ENCODE data around the gene ABHD8. TPM values are rescaled to one million over a fixed set of nuclear protein-coding genes. Genes with fewer than 3 reads are reported as not detected.

ABHD8 gene
- total RNA-seq = 1 to 10 TPM; 7.4 to 7.8 TPM
- long read RNA-seq, donor 1, transcript ABHD8-201 (5 exons, 2,090 nt) = major isoform, 5 of 7 reads
- long read RNA-seq, donor 1, partial matches to known transcripts = 1 of 7 reads
- long read RNA-seq, donor 1, other reads (novel, unspliced or antisense) = 1 of 7 reads
- long read RNA-seq, donor 2, transcript ABHD8-201 (5 exons, 2,090 nt) = major isoform, 22 of 40 reads
- long read RNA-seq, donor 2, partial matches to known transcripts = 13 of 40 reads
- long read RNA-seq, donor 2, other reads (novel, unspliced or antisense) = 5 of 40 reads

GRCh38 chr19:17303167-17303939 lies at the start of gene ABHD8:
Gene ABHD8 (minus strand): TSS chr19:17303425. CDS start chr19:17301616, 1,809 bp downstream.
- peak; percentile 99 for DNase-seq (ENCODE audit: low spot score)
- intact Hi-C loops (cut with DNase I) = no loop called here

DNA sequence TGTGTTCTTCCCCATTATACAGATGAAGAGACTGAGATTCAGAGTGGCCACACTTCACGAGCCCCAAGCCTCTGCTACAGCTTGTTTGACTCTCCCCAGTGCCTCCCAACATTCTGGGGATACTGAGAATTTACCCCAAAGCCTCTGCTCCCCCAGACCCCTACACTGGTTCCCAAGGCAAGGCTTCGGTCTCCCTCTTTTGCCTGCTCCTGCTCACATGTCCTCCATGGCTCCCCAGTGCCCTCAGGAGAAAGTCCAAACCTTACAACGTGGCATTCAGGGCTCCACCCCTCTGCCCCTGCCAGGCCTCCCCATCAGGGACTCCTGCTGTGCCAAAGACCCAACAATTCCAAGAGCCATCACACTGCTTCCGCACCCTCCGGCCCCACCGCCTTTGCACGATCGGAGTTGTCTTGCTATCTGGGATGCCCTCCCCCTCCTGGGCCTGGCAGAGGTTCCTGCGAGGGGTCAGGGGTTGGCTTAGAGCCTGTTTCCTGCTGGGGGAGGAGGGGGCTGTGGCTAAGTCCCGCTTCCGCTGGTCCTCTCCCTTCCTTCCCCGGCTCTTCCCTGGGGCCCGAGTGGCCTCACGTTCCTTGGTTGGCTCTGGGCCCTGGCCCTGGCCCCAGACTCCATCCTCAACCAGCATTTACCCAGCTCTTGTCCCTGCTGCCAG lies 49.5 kb upstream of the ABHD8 start:
- DNase-seq (ENCODE audit: low spot score) = no peak
- intact Hi-C loops (cut with DNase I) = no loop called here

DNA sequence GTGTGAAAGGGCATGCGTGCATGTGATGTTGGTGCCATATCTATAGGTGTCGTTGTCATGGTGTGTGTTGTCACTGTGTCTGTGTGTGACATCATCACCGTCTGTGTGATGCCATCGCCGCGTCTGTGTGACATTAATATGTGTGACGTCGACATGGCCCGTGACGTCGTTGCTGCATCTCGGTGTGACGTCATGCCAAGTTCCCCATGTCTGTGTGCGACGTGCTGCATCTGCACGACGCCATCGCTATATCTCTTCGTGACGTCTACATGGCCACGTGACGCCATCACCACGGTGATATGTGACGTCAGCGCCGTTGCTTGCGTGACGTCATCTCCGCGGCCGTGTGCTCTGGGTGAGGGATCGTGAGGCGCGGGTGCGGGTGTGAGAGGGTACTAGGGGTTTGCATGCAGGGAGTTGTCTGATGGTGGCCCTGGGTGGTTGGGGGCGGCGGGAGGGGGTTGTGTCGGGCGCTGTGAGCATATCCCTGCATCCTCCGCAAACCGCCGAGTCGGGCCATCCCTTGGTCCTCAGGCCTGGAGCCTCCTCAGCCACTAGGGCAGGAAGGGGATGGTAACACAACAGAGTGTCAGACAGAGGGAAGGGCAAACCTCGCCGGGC lies 48.7 kb upstream of the ABHD8 start:
- intact Hi-C loops (cut with DNase I) = no loop called here
- no peak for DNase-seq (ENCODE audit: low spot score)

DNA sequence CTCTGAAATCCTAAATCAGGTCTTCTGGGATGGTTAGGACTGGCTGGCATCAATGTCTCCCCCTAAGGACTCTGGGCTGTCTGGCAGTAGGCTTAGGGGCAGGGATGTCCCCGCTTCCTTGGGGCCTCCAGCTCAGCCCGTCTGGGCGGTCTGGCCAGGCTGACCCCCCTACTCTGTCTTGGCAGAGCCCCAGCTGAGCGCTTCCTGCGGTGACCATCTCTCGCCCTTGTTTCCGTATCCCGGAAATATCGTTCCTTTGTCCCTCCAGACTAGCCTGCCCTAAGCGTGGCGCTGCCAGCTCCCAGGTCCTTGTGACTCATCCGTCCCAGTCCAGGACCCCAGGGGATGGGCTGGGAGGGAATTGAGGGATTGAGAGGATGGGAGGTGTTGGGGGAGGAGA lies 45.5 kb upstream of the ABHD8 start:
- peak; percentile 94 for DNase-seq (ENCODE audit: low spot score)
- intact Hi-C loops (cut with DNase I) = loop anchor here (5.0 to 10.0 kb wide), 2 partner anchors 54 to 1879 kb away; no protein-coding TSS in a partner anchor

- intact Hi-C loops (cut with DNase I) = loop anchor here (2.0 to 10.0 kb wide), 3 partner anchors 41 to 1879 kb away; no protein-coding TSS in a partner anchor
- no peak for DNase-seq (ENCODE audit: low spot score)
These were observed 44.7 kb upstream of the ABHD8 start for GRCh38 chr19:17347877-17348276.

- no peak for DNase-seq (ENCODE audit: low spot score)
- intact Hi-C loops (cut with DNase I) = loop anchor here (2.0 to 10.0 kb wide), 3 partner anchors 41 to 1880 kb away; no protein-coding TSS in a partner anchor
These were observed 44.1 kb upstream of the ABHD8 start for GRCh38 chr19:17347361-17347760.

- intact Hi-C loops (cut with DNase I) = loop anchor here (2.0 to 10.0 kb wide), 3 partner anchors 43 to 1881 kb away; no protein-coding TSS in a partner anchor
These were observed 43.0 kb upstream of the ABHD8 start for GRCh38 chr19:17346109-17346671.

DNA sequence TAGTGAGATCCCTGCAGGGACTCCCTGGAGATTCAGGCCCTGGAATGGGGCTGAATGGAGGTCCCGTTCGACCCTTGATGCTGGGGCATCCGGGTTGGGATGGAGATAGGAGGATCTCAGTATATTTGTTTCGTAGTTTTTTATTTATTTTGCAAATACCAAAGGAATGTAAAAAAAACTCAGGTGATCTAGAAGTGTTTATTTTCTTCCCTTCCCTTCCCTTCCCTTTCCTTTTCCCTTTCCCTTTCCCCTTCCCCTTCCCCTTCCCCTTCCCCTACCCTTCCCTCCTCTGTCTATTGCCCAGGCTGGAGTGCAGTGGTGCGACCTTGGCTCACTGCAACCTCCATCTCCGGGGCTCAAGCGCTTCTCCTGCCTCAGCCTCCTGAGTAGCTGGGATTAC lies 38.6 kb upstream of the ABHD8 start:
- intact Hi-C loops (cut with DNase I) = loop anchor here (5.0 to 10.0 kb wide), 2 partner anchors 47 to 50 kb away; partner anchors contain the start of gene CCDC194 (in 1 of the 2)
- DNase-seq (ENCODE audit: low spot score) = no peak

More at GRCh38 chr19:17346109-17346671, 43.0 kb upstream of the ABHD8 start:
- peak; percentile 94 for DNase-seq (ENCODE audit: low spot score)

- DNase-seq (ENCODE audit: low spot score) = no peak
- intact Hi-C loops (cut with DNase I) = loop anchor here (5.0 to 10.0 kb wide), 2 partner anchors 47 to 51 kb away; partner anchors contain the start of gene CCDC194 (in 1 of the 2)
These were observed 38.2 kb upstream of the ABHD8 start for GRCh38 chr19:17341386-17341785.

DNA sequence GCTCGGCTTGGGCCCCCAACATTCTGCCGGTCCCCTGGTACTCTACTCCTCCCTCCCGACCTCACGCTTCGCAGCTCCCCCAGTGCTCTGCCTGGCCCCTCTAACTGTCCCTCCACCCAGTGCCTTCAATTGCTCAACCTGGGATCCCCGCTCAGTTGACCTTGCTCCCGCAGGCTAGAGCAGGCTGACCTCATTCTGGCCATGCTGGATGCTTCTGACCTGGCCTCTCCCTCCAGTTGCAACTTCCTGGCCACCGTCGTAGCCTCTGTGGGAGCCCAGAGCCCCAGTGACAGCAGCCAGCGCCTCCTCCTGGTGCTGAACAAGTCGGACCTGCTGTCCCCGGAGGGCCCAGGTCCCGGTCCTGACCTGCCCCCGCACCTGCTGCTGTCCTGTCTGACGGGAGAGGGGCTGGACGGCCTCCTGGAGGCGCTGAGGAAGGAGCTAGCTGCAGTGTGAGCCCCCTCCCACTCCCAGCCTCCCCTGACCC lies 37.7 kb upstream of the ABHD8 start:
- DNase-seq (ENCODE audit: low spot score) = no peak
- intact Hi-C loops (cut with DNase I) = loop anchor here (5.0 to 10.0 kb wide), 2 partner anchors 46 to 51 kb away; partner anchors contain the start of gene CCDC194 (in 1 of the 2)

DNA sequence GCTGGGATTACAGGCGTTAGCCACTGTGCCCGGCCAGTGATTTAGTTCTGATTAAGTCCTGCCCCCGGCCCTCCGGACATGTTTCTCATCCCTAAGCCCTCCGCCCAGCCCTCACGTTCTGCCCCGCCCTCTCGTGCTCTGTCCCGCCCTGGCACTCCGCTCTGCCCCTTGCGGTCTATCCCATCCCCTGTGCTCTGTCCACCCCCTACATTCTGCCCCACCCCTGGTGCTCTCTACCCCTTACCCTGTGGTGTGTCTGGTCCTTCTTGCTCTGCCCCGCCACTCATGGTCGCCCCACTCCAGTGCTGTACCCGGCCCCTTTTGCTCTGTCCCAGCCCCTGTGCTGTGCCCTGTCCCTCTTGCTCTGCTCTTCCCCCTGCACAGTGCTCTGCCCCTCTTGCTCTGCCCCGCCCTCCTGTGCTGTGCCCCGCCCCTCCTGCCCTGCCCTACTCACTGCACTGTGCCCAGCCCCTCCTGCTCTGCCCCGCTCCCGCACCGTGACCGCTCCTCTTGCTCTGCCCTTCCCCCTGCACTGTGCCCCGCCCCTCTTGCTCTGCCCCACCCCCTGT lies 37.2 kb upstream of the ABHD8 start:
- no peak for DNase-seq (ENCODE audit: low spot score)
- intact Hi-C loops (cut with DNase I) = loop anchor here (5.0 to 10.0 kb wide), 2 partner anchors 46 to 52 kb away; partner anchors contain the start of gene CCDC194 (in 1 of the 2)

- intact Hi-C loops (cut with DNase I) = loop anchor here in 1 of 2 donors (10.0 kb wide), 1 partner anchor 786 kb away; no protein-coding TSS in a partner anchor
- DNase-seq (ENCODE audit: low spot score) = no peak
These were observed 36.0 kb upstream of the ABHD8 start for GRCh38 chr19:17339088-17339741.

DNA sequence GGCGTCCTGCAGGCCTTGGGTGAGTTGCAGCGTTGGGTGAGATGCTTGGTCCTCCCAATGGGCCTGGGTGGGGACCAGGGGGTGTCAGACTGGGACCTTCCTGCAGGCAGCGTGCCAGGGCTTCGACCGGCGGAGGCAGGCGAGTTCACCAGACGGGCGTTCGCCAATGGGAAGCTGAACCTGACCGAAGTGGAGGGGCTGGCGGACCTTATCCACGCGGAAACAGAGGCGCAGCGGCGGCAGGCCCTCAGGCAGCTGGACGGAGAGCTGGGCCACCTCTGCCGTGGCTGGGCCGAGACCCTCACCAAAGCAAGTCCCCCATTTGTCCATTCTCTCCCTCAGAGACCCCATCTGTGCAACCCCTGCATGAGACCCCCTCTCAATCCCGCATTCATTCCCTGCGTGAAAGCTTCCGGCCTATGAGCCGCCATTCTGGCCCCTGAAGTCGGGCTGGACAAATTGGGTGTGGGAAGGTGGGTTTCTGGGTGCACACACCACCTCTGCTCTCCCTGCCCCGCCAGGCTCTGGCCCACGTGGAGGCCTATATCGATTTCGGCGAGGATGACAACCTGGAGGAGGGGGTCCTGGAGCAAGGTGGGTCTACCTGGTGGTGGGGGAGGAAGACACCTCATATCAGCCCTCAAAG lies 35.3 kb upstream of the ABHD8 start:
- DNase-seq (ENCODE audit: low spot score) = no peak
- intact Hi-C loops (cut with DNase I) = loop anchor here in 1 of 2 donors (10.0 kb wide), 1 partner anchor 786 kb away; no protein-coding TSS in a partner anchor

DNA sequence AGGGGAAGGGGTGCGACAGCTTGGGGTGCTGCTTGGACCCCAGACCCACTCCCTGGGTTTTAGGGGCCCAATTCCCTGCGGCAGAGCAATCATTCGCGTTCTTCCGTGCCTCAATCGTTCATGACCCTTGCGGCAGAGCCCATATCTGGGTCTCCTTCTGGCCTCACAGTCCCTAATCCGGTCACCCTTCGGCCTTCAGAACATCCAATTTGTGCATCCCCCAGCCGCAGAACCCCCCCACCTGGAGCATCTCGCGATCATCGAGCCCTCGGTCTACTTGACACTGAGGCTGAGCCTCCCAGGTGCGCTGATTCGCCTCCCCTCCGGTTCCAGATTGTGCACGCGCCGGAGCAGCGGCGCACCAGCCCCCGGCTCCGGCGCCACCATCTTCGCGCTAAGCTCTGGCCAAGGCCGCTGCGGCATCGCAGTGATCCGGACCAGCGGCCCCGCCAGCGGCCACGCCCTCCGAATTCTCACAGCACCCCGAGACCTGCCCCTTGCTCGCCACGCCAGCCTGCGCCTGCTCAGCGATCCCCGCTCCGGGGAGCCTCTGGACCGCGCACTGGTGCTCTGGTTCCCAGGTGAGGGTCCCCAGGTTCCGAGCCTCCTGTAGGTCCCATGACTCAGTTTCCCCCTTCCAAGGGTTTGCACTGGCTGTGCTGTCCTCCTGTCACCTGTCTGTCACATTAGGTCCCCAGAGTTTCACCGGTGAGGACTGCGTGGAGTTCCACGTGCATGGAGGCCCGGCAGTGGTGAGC lies 34.6 kb upstream of the ABHD8 start:
- intact Hi-C loops (cut with DNase I) = loop anchor here in 1 of 2 donors (10.0 kb wide), 1 partner anchor 787 kb away; no protein-coding TSS in a partner anchor
- no peak for DNase-seq (ENCODE audit: low spot score)

DNA sequence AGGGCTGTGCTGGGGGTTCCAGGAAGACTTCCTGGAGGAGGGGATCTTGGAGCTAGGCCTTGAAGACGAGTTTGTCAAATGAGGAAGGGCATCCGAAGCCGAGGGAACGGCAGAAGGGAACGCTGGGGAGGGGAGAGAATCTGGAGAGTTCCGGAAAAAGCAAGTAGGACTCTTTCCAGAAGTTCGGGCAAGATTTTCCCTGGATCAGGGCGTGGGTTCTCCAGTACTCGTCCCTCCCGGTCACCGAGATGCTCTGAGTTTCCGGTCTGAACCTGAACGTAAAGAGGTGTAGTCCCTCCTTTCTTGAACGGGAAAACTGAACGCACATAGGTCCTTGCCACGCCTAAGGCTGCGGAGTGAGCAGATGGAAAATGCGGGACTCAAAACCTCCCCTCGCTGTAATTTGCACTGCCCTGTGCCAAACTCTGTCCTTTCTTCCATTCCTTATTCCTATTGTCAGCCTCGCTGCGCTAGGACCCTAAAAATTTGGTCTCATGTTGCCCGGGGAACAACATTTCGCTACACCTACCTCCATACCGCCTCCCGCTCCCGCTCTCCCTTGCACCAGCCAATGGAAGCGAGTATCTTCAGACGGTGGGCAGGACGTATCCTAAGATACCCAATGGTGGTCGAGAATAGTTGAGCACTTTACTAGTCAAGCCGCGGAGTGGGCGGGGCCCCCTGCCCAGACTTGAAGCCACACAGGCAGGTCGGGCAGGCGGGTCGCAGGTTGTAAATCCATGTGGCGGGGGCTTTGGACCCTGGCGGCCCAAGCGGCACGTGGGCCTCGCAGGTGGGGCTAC lies 33.8 kb upstream of the ABHD8 start, which contains the start of gene GTPBP3:
TSS of gene GTPBP3 (plus strand) at position 682 of the 803 bp plus-strand sequence. CDS start at position 741, 59 bp downstream.
- intact Hi-C loops (cut with DNase I) = loop anchor here in 1 of 2 donors (10.0 kb wide), 1 partner anchor 788 kb away; no protein-coding TSS in a partner anchor
- peak; percentile 98 for DNase-seq (ENCODE audit: low spot score)

All from posterior vena cava (tissue), 2 donors.